ENCODE data around the gene GDI1.

The GDI1 gene

GRCh38 chrX:154484255-154485149, 47.5 kb downstream of the GDI1 start:
- DNase-seq = no peak

GRCh38 chrX:154485150-154486051, 48.4 kb downstream of the GDI1 start:
- DNase-seq = no peak

GRCh38 chrX:154486052-154486395, 49.1 kb downstream of the GDI1 start:
- peak; percentile 44 for DNase-seq

GRCh38 chrX:154486396-154487207, 49.6 kb downstream of the GDI1 start, which contains the start of gene UBL4A:
UBL4A (minus strand) TSS chrX:154486615; CDS start chrX:154486584, 31 bp downstream.
- DNase-seq = peak; percentile 69

GRCh38 chrX:154487518-154488290, 50.8 kb downstream of the GDI1 start:
- DNase-seq = no peak

GRCh38 chrX:154488336-154489075, 51.6 kb downstream of the GDI1 start:
- DNase-seq = no peak

- DNase-seq = no peak
Measured at GRCh38 chrX:154489182-154489581, 52.2 kb downstream of the GDI1 start.

- peak; percentile 54 for DNase-seq
Measured at GRCh38 chrX:154490021-154490413, 53.1 kb downstream of the GDI1 start.

GRCh38 chrX:154490414-154491083, 53.6 kb downstream of the GDI1 start, which contains the start of gene SLC10A3:
SLC10A3 (minus strand) TSS chrX:154490629; CDS start chrX:154488940, 1,689 bp downstream.
- peak; percentile 96 for DNase-seq

Data from RPMI8226 (cell line).